ENCODE results near the gene CXCR5. TPM values are rescaled to one million over a fixed set of nuclear protein-coding genes. Genes with fewer than 3 reads are reported as not detected.

The CXCR5 gene
- total RNA-seq, 1 donor from 2014 or later: not detected

DNA sequence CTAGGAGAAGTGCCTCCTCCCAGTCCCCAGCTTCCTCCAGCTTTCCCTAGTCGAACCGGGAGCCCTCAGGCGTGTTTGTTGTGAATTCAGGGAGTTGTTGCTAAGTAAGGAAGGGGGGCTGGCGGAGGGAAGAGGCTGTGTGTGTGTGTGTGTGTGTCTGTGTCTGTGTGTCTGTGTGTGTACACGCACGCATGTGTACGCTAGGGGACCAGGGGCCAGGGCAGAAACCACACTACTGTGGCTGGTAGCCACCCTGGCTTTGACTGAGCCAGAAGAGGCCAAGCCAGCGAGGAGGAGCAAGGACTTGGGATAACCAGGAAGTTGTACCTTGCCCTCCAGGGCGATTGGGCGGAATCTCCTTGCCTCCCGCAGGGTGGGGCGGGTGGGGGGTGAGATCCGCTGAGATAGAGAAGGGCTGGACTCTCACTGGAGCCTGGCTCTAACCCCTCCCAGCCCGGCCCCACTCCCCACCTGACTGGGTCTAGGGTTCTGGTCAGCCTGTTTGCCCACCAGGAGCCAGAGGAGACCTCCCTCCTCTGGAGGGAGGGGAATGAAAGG is 34.5 kb downstream of the CXCR5 start:
- DNase-seq (ENCODE audit: low read depth) (peak; percentile 70), FAIRE-seq (no peak)
- H3K4me3 ChIP-seq (ENCODE audit: low read depth, low read length): peak overlapping the region; percentile 4
- TF ChIP-seq CTCF (IDR thresholded peaks at IDR 0.05; ENCODE audit: insufficient read depth, low read length, severe bottlenecking): no peak
- no peaks in the 10 kb centered on the region for H3K27me3 ChIP-seq (ENCODE audit: control insufficient read depth, insufficient read depth, low read length)
- peaks cover 16% of the 10 kb centered on the region for H3K36me3 ChIP-seq (ENCODE audit: control insufficient read depth, insufficient read depth, low read length)

- Histone ChIP-seq H3K27me3 (ENCODE audit: control insufficient read depth, insufficient read depth, low read length) (no peaks in the 10 kb centered on the region), H3K36me3 (ENCODE audit: control insufficient read depth, insufficient read depth, low read length) (peaks cover 16% of the 10 kb centered on the region), H3K4me3 (ENCODE audit: low read depth, low read length) (peak overlapping the region; percentile 14)
- DNase-seq (ENCODE audit: low read depth) (no peak), FAIRE-seq (no peak)
- TF ChIP-seq CTCF (IDR thresholded peaks at IDR 0.05; ENCODE audit: insufficient read depth, low read length, severe bottlenecking): no peak
Measured at GRCh38 chr11:118918686-118919280, 35.1 kb downstream of the CXCR5 start.

DNA sequence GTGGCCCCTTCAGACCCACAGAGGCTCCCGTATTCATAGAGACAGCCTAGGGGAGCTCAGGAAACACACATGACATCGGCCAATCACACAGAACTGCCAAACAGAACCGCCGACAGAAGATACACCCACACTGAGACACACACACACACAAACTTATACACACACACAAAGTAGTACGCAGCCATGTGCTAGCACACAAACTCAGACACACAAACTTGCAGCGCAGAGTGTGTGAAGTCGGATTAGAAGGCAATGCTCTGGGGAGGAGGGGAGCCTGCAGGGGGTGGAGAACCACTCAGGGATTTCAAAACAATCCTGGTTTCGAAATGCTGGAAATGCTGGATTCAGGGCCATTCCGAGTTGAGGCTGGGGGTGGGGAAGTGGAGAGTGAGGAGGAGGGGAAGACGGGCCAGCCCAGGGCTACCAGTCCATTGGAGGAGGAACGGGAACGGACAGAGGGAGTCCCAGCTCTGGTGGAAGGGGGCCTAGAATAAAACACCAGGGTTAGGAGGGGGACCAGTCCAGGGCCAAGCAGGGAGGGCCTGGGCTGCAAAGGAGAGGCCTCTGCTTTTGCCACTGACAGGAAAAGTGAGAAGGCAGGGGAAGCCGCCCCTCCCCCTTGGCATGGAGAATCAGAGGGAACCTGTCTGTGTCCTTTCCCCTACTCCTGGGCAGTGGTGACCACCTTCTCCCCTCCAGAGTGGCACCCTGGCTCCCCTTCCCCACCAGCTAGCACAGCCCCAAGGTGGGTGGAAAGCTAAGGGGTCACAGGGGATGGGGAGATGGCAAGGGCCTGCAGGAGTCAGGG is 37.6 kb downstream of the CXCR5 start:
- Histone ChIP-seq H3K4me3 (ENCODE audit: low read depth, low read length) (peak overlapping the region; percentile 87), H3K27me3 (ENCODE audit: control insufficient read depth, insufficient read depth, low read length) (no peaks in the 10 kb centered on the region), H3K36me3 (ENCODE audit: control insufficient read depth, insufficient read depth, low read length) (peaks cover 19% of the 10 kb centered on the region)
- DNase-seq (ENCODE audit: low read depth): peak; percentile 83
- TF ChIP-seq CTCF (IDR thresholded peaks at IDR 0.05; ENCODE audit: insufficient read depth, low read length, severe bottlenecking): no peak
- no peak for FAIRE-seq

GRCh38 chr11:118921929-118922744 is 38.4 kb downstream of the CXCR5 start:
- no peak for TF ChIP-seq CTCF (IDR thresholded peaks at IDR 0.05; ENCODE audit: insufficient read depth, low read length, severe bottlenecking)
- Histone ChIP-seq H3K36me3 (ENCODE audit: control insufficient read depth, insufficient read depth, low read length) (peaks cover 13% of the 10 kb centered on the region), H3K4me3 (ENCODE audit: low read depth, low read length) (peak overlapping the region; percentile 87), H3K27me3 (ENCODE audit: control insufficient read depth, insufficient read depth, low read length) (no peaks in the 10 kb centered on the region)
- DNase-seq (ENCODE audit: low read depth) (peak; percentile 61), FAIRE-seq (no peak)

- H3K36me3 ChIP-seq (ENCODE audit: control insufficient read depth, insufficient read depth, low read length): peaks cover 11% of the 10 kb centered on the region
- no peaks in the 10 kb centered on the region for H3K27me3 ChIP-seq (ENCODE audit: control insufficient read depth, insufficient read depth, low read length)
- peak overlapping the region; percentile 87 for H3K4me3 ChIP-seq (ENCODE audit: low read depth, low read length)
- TF ChIP-seq CTCF (IDR thresholded peaks at IDR 0.05; ENCODE audit: insufficient read depth, low read length, severe bottlenecking): no peak
- no peak for FAIRE-seq
- DNase-seq (ENCODE audit: low read depth): no peak
Measured at GRCh38 chr11:118922745-118923627, 39.3 kb downstream of the CXCR5 start.

Data from bronchial epithelial cell (primary cell).